SU-DHL-6 (cell line): ENCODE measurements around the gene COX4I1.

Source experiments
- H2AFZ ChIP-seq: fragments of 200-600 bp; sonication (generic); 2 replicates; pipeline ENCODE4 v1.6.1; 2014; ENCODE audit warnings: low read depth, mild to moderate bottlenecking, moderate library complexity, mixed read lengths, antibody characterized with exemption, low read length; ENCODE audit not compliant: severe bottlenecking
- H3F3A ChIP-seq: fragments of 200-600 bp; shearing (Covaris generic); 2 replicates; pipeline ENCODE4 v1.6.0; 2016; ENCODE audit warnings: antibody characterized with exemption, mild to moderate bottlenecking; ENCODE audit not compliant: insufficient read depth
- H3K27ac ChIP-seq: fragments of 200-600 bp; sonication (generic); 2 replicates; pipeline ENCODE4 v1.5.1; 2016; ENCODE audit warnings: low read depth, mild to moderate bottlenecking, low read length, moderate library complexity, mixed read lengths
- H3K27me3 ChIP-seq: fragments of 200-600 bp; sonication (generic), shearing (Covaris generic); 2 replicates; pipeline ENCODE4 v1.6.0; 2014; ENCODE audit warnings: mild to moderate bottlenecking, low read length
- H3K36me3 ChIP-seq: fragments of 200-600 bp; sonication (generic); 2 replicates; pipeline ENCODE4 v1.6.1; 2014; ENCODE audit warnings: mild to moderate bottlenecking, low read length, mixed read lengths
- H3K4me2 ChIP-seq: fragments of 300-600, 200-600 bp; shearing (Covaris generic), sonication (generic); 2 replicates; pipeline ENCODE4 v1.6.0; 2014; ENCODE audit warnings: low read length, low read depth, mild to moderate bottlenecking; ENCODE audit not compliant: poor library complexity, severe bottlenecking
- H3K4me3 ChIP-seq: fragments of 200-600 bp; sonication (generic); 2 replicates; pipeline ENCODE4 v1.5.1; 2014; ENCODE audit warnings: antibody characterized with exemption, low read length, mild to moderate bottlenecking, mixed read lengths; ENCODE audit not compliant: insufficient read depth, poor library complexity, severe bottlenecking
- H3K79me2 ChIP-seq: fragments of 200-600 bp; sonication (generic); 2 replicates; pipeline ENCODE4 v1.6.1; 2014; ENCODE audit warnings: mild to moderate bottlenecking, low read length, moderate library complexity; ENCODE audit not compliant: insufficient read depth
- H3K9ac ChIP-seq: fragments of 200-600 bp; sonication (generic); 2 replicates; pipeline ENCODE4 v1.7.0; 2014; ENCODE audit warnings: mild to moderate bottlenecking, low read length
- H3K9me2 ChIP-seq: fragments of 200-600 bp; sonication (generic); replicated peaks from 2 replicates; pipeline ENCODE4 v1.6.1; 2014; ENCODE audit warnings: low read length; ENCODE audit not compliant: insufficient read depth
- H3K9me3 ChIP-seq: fragments of 200-600 bp; sonication (generic); 2 replicates; pipeline ENCODE4 v1.6.1; 2014; ENCODE audit warnings: low read length, mixed read lengths; ENCODE audit not compliant: insufficient read depth
- H4K20me1 ChIP-seq: fragments of 200-600 bp; sonication (generic); 2 replicates; pipeline ENCODE4 v1.6.1; 2014; ENCODE audit warnings: low read depth, mild to moderate bottlenecking, antibody characterized with exemption, low read length, moderate library complexity, mixed read lengths
- EZH2phosphoT487 ChIP-seq: fragments of 200-600 bp; sonication (generic), shearing (Covaris generic); conservative IDR thresholded peaks from 2 replicates; pipeline ENCODE4 v1.6.1; 2018; ENCODE audit warnings: mild to moderate bottlenecking, antibody characterized with exemption, low read length, moderate library complexity, mixed read lengths
- TF ChIP-seq, protein P1 (sequence below): fragments of 200-600 bp; sonication (generic); IDR thresholded peaks from one replicate; pipeline ENCODE4 v1.5.1; 2017; ENCODE audit warnings: antibody characterized with exemption, mild to moderate bottlenecking, low read length, moderate library complexity; ENCODE audit not compliant: insufficient read depth, poor library complexity, severe bottlenecking

The COX4I1 gene

DNA sequence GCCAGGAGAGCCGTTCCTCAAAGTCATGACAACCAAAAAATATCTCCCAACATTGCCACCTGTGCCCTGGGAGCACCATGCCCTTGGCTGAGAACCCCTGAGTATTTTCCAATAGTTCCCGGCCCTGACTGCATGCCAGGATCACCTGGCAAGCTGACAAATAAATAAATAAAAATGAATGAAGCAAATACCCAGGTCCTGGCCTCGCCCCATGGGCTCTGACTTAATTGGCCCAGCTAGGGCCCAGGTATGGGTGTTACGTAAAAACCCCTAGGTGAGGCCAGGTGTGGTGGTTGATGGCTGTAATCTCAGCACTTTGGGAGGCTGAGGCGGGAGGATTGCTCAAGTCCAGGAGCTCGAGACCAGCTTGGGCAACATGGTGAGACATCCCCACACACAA lies 45.9 kb upstream of the COX4I1 start:
- peaks cover 9% of the 10 kb centered on the region; the same call in 1 of the 2 replicates for H3F3A ChIP-seq
- no peak overlapping the region for H3K4me2 ChIP-seq
- H2AFZ ChIP-seq, result no peak overlapping the region
- H3K9me2 ChIP-seq, result no peaks in the 10 kb centered on the region
- no peak for TF ChIP-seq EZH2phosphoT487
- TF ChIP-seq, protein P1, sequence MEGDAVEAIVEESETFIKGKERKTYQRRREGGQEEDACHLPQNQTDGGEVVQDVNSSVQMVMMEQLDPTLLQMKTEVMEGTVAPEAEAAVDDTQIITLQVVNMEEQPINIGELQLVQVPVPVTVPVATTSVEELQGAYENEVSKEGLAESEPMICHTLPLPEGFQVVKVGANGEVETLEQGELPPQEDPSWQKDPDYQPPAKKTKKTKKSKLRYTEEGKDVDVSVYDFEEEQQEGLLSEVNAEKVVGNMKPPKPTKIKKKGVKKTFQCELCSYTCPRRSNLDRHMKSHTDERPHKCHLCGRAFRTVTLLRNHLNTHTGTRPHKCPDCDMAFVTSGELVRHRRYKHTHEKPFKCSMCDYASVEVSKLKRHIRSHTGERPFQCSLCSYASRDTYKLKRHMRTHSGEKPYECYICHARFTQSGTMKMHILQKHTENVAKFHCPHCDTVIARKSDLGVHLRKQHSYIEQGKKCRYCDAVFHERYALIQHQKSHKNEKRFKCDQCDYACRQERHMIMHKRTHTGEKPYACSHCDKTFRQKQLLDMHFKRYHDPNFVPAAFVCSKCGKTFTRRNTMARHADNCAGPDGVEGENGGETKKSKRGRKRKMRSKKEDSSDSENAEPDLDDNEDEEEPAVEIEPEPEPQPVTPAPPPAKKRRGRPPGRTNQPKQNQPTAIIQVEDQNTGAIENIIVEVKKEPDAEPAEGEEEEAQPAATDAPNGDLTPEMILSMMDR, result no peak
- H3K4me3 ChIP-seq, result no peak overlapping the region
- no peaks in the 10 kb centered on the region for H3K9me3 ChIP-seq
- H3K27me3 ChIP-seq, result no peaks in the 10 kb centered on the region
- no peaks in the 10 kb centered on the region for H3K36me3 ChIP-seq
- H3K79me2 ChIP-seq, result no peaks in the 10 kb centered on the region
- H3K27ac ChIP-seq, result no peak overlapping the region
- H4K20me1 ChIP-seq, result no peaks in the 10 kb centered on the region
- H3K9ac ChIP-seq, result no peak overlapping the region

DNA sequence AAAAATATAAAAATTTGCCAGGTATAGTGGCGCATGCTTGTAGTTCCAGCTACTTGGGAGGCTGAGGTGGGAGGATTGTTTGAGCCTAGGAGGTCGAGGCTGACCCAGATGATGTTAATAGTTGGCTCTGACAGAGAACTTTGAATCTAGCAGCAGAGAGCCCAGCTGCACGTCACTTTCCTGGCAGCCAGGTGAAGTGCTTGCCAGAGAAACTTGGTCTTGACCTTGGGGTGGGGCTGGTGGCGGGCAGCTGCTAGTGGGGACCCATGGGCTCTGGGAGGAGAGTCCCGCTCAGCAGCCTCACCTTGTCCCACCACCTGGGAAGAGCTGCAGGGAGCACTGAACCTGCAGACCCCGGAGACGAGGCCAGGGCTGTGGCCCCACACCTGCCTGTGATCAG lies 45.5 kb upstream of the COX4I1 start:
- Histone ChIP-seq H2AFZ (no peak overlapping the region), H3K79me2 (no peaks in the 10 kb centered on the region), H3K27me3 (no peaks in the 10 kb centered on the region), H3K9me2 (no peaks in the 10 kb centered on the region), H3K9ac (no peak overlapping the region), H3K27ac (no peak overlapping the region), H3F3A (peaks cover 9% of the 10 kb centered on the region; the same call in 1 of the 2 replicates), H3K36me3 (no peaks in the 10 kb centered on the region), H3K4me2 (no peak overlapping the region), H4K20me1 (no peaks in the 10 kb centered on the region), H3K4me3 (no peak overlapping the region), H3K9me3 (no peaks in the 10 kb centered on the region)
- TF ChIP-seq EZH2phosphoT487, result no peak
- TF ChIP-seq, protein P1, result no peak

DNA sequence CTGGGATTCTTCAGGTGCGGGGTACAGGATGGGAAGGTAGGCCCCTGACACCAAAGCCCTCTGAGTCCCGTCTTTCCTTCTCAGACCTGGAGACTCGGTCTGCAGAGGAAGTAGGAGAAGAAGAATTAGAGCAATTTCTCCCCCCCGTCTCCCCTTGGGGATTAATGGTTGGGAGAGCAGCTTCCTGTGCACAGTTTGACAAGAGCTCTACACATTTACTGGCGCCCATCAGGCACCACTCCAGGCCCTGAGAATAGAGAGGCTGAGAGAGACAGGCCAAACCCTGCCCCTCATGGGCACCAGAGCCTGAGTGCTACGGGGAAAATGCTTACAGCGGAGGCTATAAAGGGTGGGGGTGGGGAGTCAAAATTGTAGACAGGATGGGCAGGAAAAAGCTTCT lies 45.1 kb upstream of the COX4I1 start:
- no peak overlapping the region for H3K27ac ChIP-seq
- H3K36me3 ChIP-seq, result no peaks in the 10 kb centered on the region
- no peaks in the 10 kb centered on the region for H3K79me2 ChIP-seq
- no peaks in the 10 kb centered on the region for H3K9me2 ChIP-seq
- no peak overlapping the region for H3K4me2 ChIP-seq
- TF ChIP-seq, protein P1, result no peak
- TF ChIP-seq EZH2phosphoT487, result no peak
- H2AFZ ChIP-seq, result no peak overlapping the region
- no peak overlapping the region for H3K9ac ChIP-seq
- no peaks in the 10 kb centered on the region for H3K9me3 ChIP-seq
- peaks cover 9% of the 10 kb centered on the region; the same call in 1 of the 2 replicates for H3F3A ChIP-seq
- no peaks in the 10 kb centered on the region for H4K20me1 ChIP-seq
- no peaks in the 10 kb centered on the region for H3K27me3 ChIP-seq
- H3K4me3 ChIP-seq, result no peak overlapping the region
